Fibroblast of the aortic adventitia (primary cell): ENCODE results near the gene CSNK1A1. TPM values are rescaled to one million over a fixed set of nuclear protein-coding genes. Genes with fewer than 3 reads are reported as not detected.

Experiments
- DNase-seq: peaks from one replicate; pipeline ENCODE4 v3.0.0-alpha.2; 2010; ENCODE audit warnings: low read depth
- H3K4me3 ChIP-seq: 2 replicates; pipeline ENCODE4 v1.5.1; 2011; ENCODE audit warnings: low read depth, mild to moderate bottlenecking, control low read depth, low read length, moderate library complexity
- CTCF ChIP-seq: IDR thresholded peaks from 2 replicates; pipeline ENCODE4 v1.5.1; 2011; ENCODE audit warnings: mild to moderate bottlenecking, low read length, control low read depth, inconsistent platforms; ENCODE audit not compliant: insufficient read depth
- total RNA-seq: library from RNA; depleted of rRNA; stranded (reverse); fragments of >200 nt; gene quantifications from 2 replicates; pipeline ENCODE4 v1.2.3, GENCODE V29; 2012; ENCODE audit warnings: low replicate concordance

The CSNK1A1 gene
- total RNA-seq, 1 donor: 394 TPM

GRCh38 chr5:149504677-149505076 lies 46.6 kb downstream of the CSNK1A1 start:
- no peak for TF ChIP-seq CTCF
- no peak overlapping the region for H3K4me3 ChIP-seq
- no peak for DNase-seq

GRCh38 chr5:149503006-149503405 lies 48.2 kb downstream of the CSNK1A1 start:
- no peak for TF ChIP-seq CTCF
- DNase-seq: no peak
- no peak overlapping the region for H3K4me3 ChIP-seq

DNA sequence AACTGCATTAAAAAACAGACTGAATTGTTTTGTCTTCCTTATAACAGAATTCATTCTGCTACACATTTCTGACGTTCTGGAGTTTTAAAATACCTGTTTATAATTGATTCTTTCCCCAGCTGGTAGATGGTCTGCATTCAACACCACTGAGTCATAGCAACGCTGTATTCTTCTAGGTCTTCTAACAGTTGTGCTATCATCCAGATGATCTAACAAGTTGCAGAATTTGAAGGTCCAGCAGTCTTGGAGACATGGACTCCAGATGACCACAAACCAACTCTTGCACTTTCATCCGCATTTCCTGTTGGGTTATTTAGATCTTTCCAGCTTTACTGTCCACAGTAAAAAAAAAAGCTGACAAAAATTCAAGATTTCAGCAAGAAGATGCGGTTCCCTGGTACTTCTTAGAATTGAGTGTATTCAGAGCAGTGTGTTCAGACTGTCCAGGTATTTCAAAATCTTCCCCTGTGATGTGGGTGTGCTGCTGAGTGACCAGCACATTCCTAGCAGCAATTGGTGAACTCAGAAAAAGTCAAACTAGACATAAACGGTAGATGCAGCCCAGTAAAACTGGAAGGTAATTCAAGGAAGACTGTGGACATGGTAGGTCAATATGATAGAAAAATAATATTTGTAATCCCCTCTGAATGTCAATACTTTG lies 50.2 kb downstream of the CSNK1A1 start:
- no peak for DNase-seq
- no peak for TF ChIP-seq CTCF
- H3K4me3 ChIP-seq: no peak overlapping the region

DNA sequence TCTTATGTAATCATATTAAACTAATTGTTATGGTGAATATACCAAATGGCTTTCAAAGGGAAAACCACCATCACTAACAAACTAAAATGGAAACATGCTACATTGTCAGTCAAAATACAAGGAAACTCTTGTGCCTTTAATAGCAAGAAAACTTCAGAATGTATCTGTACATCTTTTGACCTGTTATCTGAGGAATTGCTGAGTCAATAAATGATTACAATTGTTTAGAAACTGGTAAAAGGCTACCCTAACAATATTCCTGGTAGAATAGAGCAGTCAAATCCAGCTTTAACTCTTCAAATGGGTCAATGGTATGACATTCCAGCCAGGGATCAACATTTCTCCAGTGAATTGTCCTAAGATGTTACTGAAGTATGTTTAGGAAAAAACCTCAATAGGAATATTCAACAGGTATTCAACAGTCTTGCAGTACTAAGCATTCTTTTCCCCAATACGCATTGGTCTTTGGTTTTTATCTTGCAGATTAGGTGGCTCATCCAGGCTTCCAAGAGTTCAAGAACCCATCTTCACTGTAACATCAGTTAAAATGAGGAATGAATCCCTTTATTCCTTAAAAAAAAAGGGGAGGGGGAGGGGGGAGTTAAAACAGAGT lies 52.4 kb downstream of the CSNK1A1 start:
- DNase-seq: no peak
- no peak for TF ChIP-seq CTCF

DNA sequence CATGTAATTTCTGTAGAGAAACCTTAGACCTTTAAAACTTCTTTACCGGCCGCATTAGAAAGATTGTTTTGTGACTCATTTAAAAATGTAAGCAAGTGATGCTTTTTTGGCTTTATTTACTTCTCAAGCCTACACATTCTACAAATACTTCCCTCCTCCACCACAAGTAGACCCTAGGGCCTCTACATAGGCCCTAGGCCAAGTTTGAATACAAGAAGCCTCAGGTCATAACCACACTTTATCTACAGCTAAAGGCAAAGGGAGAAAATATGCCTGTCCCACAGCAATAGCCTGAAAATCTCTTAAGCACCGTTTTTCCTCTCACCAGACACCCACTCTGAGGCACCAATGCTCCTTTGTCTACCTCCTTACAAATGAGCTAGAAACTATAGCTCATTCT lies 53.9 kb downstream of the CSNK1A1 start:
- H3K4me3 ChIP-seq: no peak overlapping the region
- TF ChIP-seq CTCF: peak; percentile 18
- DNase-seq: peak; percentile 87

More for the DNA sequence above, 52.4 kb downstream of the CSNK1A1 start:
- no peak overlapping the region for H3K4me3 ChIP-seq

DNA sequence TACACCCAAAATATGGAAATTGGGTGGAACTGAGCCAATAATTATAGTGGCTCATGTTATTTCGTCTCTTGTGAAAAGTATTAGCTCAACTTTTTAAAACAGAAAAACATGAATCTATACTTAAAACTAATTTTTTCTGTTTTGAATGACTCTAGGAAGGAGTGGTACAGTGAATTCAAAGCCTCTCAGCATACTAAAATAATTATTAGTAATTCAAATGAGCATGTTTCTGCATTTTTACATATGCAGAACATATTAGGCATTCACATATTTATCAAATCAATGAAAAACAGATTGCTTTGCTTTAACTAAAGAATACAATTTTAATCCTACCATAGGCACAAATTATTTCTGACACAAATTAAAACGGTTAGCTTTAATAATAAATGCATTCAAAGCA lies 54.3 kb downstream of the CSNK1A1 start:
- no peak overlapping the region for H3K4me3 ChIP-seq
- no peak for DNase-seq
- no peak for TF ChIP-seq CTCF
